ENCODE results near the gene ACTN1. TPM values are rescaled to one million over a fixed set of nuclear protein-coding genes. Genes with fewer than 3 reads are reported as not detected.
A peak's percentile ranks its signal among the peaks of the same experiment; 100 is the strongest.

Gene ACTN1
- total RNA-seq, 4 donors from 2014 or later: 958 to 2,110 (median 1,439) TPM

DNA sequence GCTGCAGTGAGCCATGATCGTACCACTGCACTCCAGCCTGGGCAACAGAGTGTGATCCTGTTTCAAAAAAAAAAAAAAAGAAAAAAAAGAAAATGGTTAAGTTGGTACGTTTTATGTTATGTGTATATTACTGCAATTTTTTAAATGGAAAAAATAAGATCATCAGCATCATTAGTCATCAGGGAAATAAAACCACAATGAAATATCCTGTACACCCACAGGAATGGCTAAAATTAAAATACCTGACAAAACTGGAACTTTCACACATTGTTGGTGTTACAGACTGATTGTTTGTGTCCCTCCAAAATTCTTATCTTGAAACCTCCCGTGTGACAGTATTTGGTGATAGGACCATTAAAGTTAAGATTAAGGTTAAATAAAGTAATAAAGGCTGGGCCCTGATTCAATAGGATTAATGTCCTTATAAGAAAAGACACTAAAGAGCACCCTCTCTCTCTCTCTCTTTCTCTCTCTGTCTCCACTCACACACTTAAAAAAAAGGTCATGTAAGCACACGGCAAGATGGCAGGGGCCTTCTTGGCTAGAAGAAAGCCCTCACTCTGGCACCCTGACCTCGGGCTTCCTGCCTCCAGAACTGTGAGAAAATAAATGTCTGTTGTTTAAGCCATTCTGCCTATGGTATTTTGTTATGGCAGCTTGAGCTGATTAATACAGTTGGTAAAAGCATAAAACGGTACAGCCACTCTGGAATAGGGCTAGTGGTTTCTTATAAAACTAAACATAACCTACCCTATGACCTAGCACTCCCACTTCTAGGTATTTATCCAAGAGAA is 137.9 kb downstream of the ACTN1 start:
- intact Hi-C loops (cut with DNase I): loop anchor here (5.0 kb wide), 1 partner anchor 1004 kb away; no protein-coding TSS in a partner anchor
- Histone ChIP-seq H3K36me3 (no peaks in the 10 kb centered on the region), H3K27ac (replicated peaks in 1 of 4) (peak overlapping the region; percentile 63 to 75 (median 66)), H3K9me3 (peaks cover 0 to 11% (median under 1%) of the 10 kb centered on the region in 4 donors), H3K4me3 (no peak overlapping the region), H3K4me1 (peaks cover 4 to 38% (median 36%) of the 10 kb centered on the region in 4 donors), H3K27me3 (no peaks in the 10 kb centered on the region)
- TF ChIP-seq, protein P1, sequence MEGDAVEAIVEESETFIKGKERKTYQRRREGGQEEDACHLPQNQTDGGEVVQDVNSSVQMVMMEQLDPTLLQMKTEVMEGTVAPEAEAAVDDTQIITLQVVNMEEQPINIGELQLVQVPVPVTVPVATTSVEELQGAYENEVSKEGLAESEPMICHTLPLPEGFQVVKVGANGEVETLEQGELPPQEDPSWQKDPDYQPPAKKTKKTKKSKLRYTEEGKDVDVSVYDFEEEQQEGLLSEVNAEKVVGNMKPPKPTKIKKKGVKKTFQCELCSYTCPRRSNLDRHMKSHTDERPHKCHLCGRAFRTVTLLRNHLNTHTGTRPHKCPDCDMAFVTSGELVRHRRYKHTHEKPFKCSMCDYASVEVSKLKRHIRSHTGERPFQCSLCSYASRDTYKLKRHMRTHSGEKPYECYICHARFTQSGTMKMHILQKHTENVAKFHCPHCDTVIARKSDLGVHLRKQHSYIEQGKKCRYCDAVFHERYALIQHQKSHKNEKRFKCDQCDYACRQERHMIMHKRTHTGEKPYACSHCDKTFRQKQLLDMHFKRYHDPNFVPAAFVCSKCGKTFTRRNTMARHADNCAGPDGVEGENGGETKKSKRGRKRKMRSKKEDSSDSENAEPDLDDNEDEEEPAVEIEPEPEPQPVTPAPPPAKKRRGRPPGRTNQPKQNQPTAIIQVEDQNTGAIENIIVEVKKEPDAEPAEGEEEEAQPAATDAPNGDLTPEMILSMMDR (IDR thresholded peaks at IDR 0.05): no peak
- TF ChIP-seq POLR2A (IDR thresholded peaks at IDR 0.05; ENCODE audit: low read depth): no peak
- TF ChIP-seq POLR2AphosphoS5 (IDR thresholded peaks at IDR 0.05): no peak
- TF ChIP-seq EP300 (IDR thresholded peaks at IDR 0.05): no peak
- peak; percentile 17 for DNase-seq (ENCODE audit: extremely low spot score)
- WGBS: 31% methylated on average over 6 of the region's 6 CpGs

DNA sequence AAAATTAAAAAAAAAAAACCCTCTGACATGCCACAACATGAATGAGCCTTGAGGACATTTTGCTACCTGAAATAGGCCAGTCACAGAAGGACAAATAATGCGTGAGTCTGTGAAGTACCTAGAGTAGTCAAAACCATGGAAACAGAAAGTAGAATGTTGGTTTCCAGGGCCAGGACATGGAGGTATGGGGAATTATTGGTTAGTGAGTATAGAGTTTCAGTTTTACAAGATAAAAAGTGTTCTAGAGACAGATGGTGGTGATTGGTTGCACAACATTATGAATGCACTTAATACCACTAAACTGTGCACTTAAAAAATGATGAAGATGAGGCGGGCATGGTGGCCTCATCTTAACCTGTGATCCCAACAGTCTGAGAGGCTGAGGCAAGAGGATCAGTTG is 138.6 kb downstream of the ACTN1 start:
- H3K27ac ChIP-seq (replicated peaks in 1 of 4): no peak overlapping the region
- intact Hi-C loops (cut with DNase I): loop anchor here (5.0 kb wide), 1 partner anchor 1003 kb away; no protein-coding TSS in a partner anchor
- WGBS: 100% methylated on average over 2 of the region's 2 CpGs
- TF ChIP-seq EP300 (IDR thresholded peaks at IDR 0.05) (no peak), POLR2A (IDR thresholded peaks at IDR 0.05; ENCODE audit: low read depth) (no peak)
- H3K36me3 ChIP-seq: no peaks in the 10 kb centered on the region
- no peak overlapping the region for H3K4me3 ChIP-seq
- peaks cover 0 to 19% (median 5%) of the 10 kb centered on the region in 4 donors for H3K9me3 ChIP-seq
- no peaks in the 10 kb centered on the region for H3K27me3 ChIP-seq
- peak; percentile 21 for DNase-seq (ENCODE audit: extremely low spot score)
- peaks cover 4 to 38% (median 36%) of the 10 kb centered on the region in 4 donors for H3K4me1 ChIP-seq

DNA sequence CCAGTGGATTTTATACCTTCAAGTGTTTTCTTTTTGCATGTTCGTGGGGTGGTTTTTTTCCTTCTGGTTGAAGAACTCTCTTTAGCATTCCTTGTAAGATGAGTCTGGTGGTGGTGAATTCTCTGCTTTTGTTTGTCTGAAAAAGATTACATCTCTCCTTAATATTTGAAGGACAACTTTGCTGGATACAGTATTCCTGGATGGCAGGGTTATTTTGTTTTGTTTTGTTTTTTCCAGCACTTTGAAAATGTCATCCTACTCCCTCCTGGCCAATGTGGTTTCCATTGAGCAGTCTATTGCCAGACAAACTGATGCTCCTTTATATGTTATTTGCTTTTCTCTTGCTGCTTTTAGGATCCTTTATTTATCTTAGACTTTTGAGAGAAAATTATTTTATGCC is 143.0 kb downstream of the ACTN1 start:
- no peaks in the 10 kb centered on the region for H3K36me3 ChIP-seq
- no peak overlapping the region for H3K4me3 ChIP-seq
- no peak for DNase-seq (ENCODE audit: extremely low spot score)
- TF ChIP-seq EP300 (IDR thresholded peaks at IDR 0.05): no peak
- no peak for TF ChIP-seq POLR2AphosphoS5 (IDR thresholded peaks at IDR 0.05)
- no peak for TF ChIP-seq POLR2A (IDR thresholded peaks at IDR 0.05; ENCODE audit: low read depth)
- no peaks in the 10 kb centered on the region for H3K27me3 ChIP-seq
- 89% methylated on average over 1 of the region's 1 CpG for WGBS
- H3K4me1 ChIP-seq: peaks cover 0 to 5% (median 4%) of the 10 kb centered on the region in 4 donors
- H3K27ac ChIP-seq (replicated peaks in 1 of 4): no peak overlapping the region
- intact Hi-C loops (cut with DNase I): no loop called here
- peaks cover 0 to 21% (median 5%) of the 10 kb centered on the region in 4 donors for H3K9me3 ChIP-seq

DNA sequence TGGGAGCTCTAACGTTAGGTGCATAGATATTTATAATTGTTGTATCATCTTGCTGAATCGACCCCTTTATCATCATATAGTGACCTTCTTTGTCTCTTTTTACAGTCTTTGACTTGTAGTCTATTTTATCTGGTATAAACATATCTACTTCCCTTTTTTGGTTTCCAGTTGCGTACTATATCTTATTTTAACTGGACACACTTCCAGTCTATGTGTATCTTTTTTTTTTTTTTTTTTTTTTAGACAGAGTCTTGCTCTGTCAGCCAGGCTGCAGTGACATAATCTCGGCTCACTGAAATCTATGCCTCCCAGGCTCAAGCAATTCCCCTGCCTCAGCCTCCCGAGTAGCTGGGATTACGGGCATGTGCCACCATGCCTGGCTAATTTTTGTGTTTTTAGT is 144.3 kb downstream of the ACTN1 start:
- no peak for DNase-seq (ENCODE audit: extremely low spot score)
- intact Hi-C loops (cut with DNase I): no loop called here
- H3K36me3 ChIP-seq: no peaks in the 10 kb centered on the region
- H3K4me1 ChIP-seq: no peaks in the 10 kb centered on the region
- no peaks in the 10 kb centered on the region for H3K27me3 ChIP-seq
- WGBS: 67% methylated on average over 6 of the region's 6 CpGs
- no peak overlapping the region for H3K27ac ChIP-seq (replicated peaks in 1 of 4)
- H3K9me3 ChIP-seq: peaks cover 0 to 21% (median 5%) of the 10 kb centered on the region in 4 donors
- no peak overlapping the region for H3K4me3 ChIP-seq
- TF ChIP-seq POLR2AphosphoS5 (IDR thresholded peaks at IDR 0.05) (no peak), EP300 (IDR thresholded peaks at IDR 0.05) (no peak)

DNA sequence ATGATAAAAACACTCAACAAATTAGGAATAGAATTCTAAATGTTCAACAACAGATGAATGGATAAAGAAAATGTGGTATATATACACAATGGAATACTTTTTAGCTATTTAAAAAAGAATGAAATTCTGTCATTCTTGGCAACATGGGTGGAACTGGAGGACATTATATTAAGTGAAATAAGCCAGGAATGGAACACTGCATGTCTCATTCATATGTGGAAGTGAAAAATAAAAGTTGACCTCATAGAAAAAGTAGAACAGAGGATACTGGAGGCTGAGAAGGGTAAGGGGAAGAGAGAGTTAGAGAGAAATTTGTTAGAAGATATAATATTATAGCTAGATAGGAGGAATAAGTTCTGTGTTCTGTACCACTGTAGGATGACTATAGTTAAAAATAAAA is 150.4 kb downstream of the ACTN1 start:
- Histone ChIP-seq H3K36me3 (no peaks in the 10 kb centered on the region), H3K4me3 (no peak overlapping the region), H3K9me3 (no peaks in the 10 kb centered on the region), H3K27me3 (no peaks in the 10 kb centered on the region), H3K4me1 (peaks cover 7 to 12% (median 8%) of the 10 kb centered on the region in 4 donors), H3K27ac (replicated peaks in 1 of 4) (no peak overlapping the region)
- no peak for DNase-seq (ENCODE audit: extremely low spot score)
- intact Hi-C loops (cut with DNase I): loop anchor here (5.0 kb wide), 1 partner anchor 991 kb away; no protein-coding TSS in a partner anchor
- TF ChIP-seq, protein P1 (IDR thresholded peaks at IDR 0.05): no peak
- TF ChIP-seq POLR2A (IDR thresholded peaks at IDR 0.05; ENCODE audit: low read depth): no peak
- no peak for TF ChIP-seq EP300 (IDR thresholded peaks at IDR 0.05)
- no peak for TF ChIP-seq POLR2AphosphoS5 (IDR thresholded peaks at IDR 0.05)

DNA sequence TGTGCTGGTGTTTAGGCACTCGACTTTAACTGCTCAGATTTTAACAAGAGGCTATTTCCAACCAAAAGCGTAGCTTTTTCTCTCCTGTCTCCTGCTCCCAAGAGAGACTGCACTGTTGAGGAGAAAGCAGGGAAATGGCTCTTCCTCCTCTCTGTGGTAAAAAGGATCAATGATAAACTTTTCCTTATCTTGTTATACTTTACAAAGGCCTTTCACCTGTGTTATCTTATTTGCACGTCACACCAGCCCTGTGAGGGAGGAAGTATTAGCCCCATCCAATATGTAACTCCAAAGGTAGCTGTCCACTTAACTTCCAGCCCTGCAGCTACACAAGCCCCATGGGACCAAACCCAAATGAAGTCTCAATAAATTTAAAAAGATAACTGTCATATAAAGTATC is 153.4 kb downstream of the ACTN1 start:
- TF ChIP-seq EP300 (IDR thresholded peaks at IDR 0.05) (no peak), POLR2AphosphoS5 (IDR thresholded peaks at IDR 0.05) (no peak), POLR2A (IDR thresholded peaks at IDR 0.05; ENCODE audit: low read depth) (no peak)
- TF ChIP-seq, protein P1 (IDR thresholded peaks at IDR 0.05): no peak
- Histone ChIP-seq H3K9me3 (no peaks in the 10 kb centered on the region), H3K4me3 (no peak overlapping the region), H3K27me3 (no peaks in the 10 kb centered on the region), H3K27ac (replicated peaks in 1 of 4) (no peak overlapping the region), H3K4me1 (peaks cover 7 to 12% (median 8%) of the 10 kb centered on the region in 4 donors), H3K36me3 (no peaks in the 10 kb centered on the region)
- DNase-seq (ENCODE audit: extremely low spot score): no peak
- WGBS: 94% methylated on average over 3 of the region's 3 CpGs
- intact Hi-C loops (cut with DNase I): loop anchor here (5.0 kb wide), 1 partner anchor 988 kb away; no protein-coding TSS in a partner anchor

All from esophagus muscularis mucosa (tissue), 4 donors.